ENCODE results near the gene FOXN1.
A peak's percentile ranks its signal among the peaks of the same experiment; 100 is the strongest.
"Not testable (repeated sequence)": the region's sequence is repeated elsewhere in the genome, so short reads cannot be mapped to it uniquely, and the experiment has no call there.

The FOXN1 gene

GRCh38 chr17:28549236-28550132 lies 43.3 kb downstream of the FOXN1 start:
- peak; percentile 33 for DNase-seq

- DNase-seq = no peak
Observed at GRCh38 chr17:28550858-28551257, 44.7 kb downstream of the FOXN1 start.

- peak; percentile 26 for DNase-seq
Observed at GRCh38 chr17:28551421-28552175, 45.5 kb downstream of the FOXN1 start.

DNA sequence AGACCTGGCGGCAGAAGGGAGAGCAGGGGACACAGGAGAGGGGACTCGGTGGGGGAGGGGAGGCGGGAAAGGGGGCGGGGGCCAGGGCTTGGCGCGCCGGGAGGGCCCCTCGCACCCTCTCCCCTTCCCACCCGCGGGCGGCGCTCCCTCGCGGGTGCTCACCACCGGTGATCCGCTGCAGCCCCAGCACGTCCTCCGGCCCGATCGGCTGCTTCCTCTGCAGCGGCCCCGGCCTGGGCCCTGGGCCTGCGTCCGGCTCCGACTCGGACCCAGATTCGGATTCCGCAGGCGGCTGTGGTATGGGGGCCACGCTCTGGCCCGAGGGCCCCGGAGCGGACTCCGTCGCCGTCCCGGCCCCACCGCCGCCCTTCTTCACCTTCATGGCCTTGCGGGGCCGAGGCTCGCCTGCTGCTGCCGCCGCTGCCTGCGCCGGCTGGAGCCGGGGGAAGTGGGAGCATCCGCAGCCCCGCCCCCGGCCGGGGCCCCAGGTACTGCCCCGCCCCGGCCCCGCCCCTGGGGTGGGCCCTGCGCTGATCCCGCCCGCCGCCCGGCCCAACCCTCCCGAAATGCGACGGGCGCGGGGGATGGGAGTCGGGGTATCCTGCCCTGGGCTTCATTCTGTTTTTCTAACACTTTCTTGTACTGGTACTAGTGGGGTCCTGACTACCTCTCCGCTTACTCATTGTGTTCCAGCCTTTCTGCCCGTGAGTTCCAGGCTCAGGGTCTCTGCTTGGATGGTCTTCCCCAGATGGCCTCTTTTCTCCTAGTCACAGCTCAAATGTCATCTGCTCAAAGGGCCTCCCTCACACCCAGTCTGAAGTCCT lies 46.2 kb downstream of the FOXN1 start, which contains the start of gene UNC119:
Gene UNC119, minus strand, starts transcription at position 449 of the 824 bp plus-strand sequence. Its CDS starts 67 bp downstream, at position 382.
- peak; percentile 91 for DNase-seq

DNA sequence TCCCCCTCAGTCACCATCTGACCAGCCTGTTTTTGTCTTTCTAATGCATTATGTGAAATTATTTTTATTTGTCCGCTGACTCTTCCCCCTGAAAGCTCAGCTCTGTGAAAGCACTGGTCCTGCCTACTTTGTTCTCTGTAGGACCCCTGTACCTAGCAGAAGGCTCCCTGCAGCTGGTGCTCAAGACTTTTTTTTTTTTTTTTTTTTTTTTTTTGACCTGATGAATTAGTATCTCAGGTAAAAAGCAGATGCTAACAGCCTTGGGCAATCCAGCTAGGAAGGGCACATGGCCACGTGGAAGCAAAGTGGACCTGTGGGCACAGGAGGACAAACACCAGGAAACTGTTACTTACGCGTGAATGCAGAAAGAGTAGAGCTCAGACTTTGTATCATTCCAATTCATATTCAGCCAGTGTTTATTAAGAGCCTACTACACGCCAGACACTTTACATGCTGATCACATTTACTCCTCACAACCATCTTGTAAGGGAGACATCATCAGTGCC lies 46.9 kb downstream of the FOXN1 start:
- DNase-seq = no peak

- peak; percentile 41 for DNase-seq
Observed at GRCh38 chr17:28554565-28554964, 48.4 kb downstream of the FOXN1 start.

DNA sequence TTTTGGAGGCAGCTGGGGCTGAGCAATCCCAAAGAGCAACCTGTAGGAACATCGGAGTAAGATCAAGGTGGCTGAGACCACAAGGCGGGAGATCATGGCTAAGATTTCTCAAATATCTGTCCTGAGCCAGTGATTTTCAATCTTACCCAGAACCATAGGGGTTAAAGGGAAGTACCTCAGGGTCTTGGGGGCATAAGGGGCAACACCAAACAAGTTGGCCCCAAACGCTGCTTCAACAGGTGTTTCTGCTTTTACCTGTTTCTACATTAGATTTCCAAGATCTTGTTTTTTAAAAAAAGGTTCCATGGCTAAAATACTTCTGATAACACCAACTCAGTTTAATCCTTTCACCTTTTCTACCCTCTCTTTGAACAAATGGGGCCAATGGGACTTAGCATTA lies 48.9 kb downstream of the FOXN1 start:
- no peak for DNase-seq

GRCh38 chr17:28563475-28563874 lies 57.3 kb downstream of the FOXN1 start:
- DNase-seq = no peak

GRCh38 chr17:28567604-28568003 lies 61.5 kb downstream of the FOXN1 start:
- DNase-seq = peak; percentile 70

GRCh38 chr17:28569446-28569845 lies 63.3 kb downstream of the FOXN1 start:
- DNase-seq = no peak

DNA sequence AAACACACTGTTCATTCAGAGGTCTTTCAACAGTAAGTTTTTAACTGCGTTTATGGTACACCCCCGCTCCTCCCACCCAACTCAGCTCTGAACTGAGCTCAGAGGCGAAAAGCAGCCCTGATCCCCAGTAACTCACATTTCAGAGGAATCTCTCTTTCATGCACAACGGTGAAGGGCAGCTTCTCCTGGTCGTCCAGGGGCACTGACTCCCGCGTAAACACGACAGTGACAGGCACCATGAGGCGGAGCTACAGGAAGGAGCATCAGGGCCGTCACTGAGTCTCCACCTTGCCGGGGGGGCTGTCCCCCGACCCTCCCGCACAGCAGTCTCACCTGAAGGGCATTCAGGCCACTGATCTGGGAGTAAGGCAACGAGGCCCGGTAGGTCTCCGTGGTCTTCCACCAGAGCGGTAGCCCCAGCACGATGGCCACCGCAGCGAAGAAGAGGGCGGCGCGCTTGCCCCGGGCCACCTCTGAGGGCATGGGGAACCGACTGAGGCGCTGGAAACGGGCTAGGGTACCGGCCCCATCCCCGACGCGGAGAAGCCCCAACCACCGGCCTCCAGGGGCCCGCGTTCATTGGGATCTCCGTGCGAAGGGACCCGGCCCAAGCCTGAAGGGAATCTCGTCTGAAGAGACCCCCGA lies 64.7 kb downstream of the FOXN1 start:
- peak; percentile 73 for DNase-seq

GRCh38 chr17:28571361-28572122 lies 65.4 kb downstream of the FOXN1 start, which contains the start of gene PIGS:
Gene PIGS (minus strand): TSS chr17:28571524. CDS start chr17:28571496, 28 bp downstream.
- DNase-seq = peak; percentile 98

- DNase-seq = peak; percentile 40
Observed at GRCh38 chr17:28572259-28573039, 66.3 kb downstream of the FOXN1 start.

- no peak for DNase-seq
Observed at GRCh38 chr17:28573040-28573380, 66.9 kb downstream of the FOXN1 start.

GRCh38 chr17:28573521-28573920 lies 67.4 kb downstream of the FOXN1 start:
- no peak for DNase-seq

- DNase-seq = no peak
Observed at GRCh38 chr17:28573966-28574480, 67.9 kb downstream of the FOXN1 start.

DNA sequence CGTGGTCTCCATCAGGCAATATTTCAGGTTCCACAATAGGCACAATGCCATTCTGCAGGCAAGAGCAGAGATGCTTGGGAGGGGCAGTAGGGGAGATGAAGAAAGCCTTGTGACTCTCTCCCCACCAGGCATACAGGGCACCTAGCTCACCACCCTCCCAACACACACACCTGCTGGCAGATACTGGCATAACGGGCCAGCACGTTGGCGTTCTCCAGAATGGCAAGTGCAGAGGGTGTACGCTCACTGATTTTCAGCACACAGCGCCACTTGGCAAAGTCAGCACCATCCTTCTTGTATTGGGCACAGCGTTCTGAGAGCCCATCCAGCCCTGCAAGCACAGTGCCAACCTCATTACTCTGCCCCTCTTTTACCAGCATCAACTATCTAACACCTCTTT lies 68.4 kb downstream of the FOXN1 start:
- no peak for DNase-seq

- DNase-seq = peak; percentile 67
Observed at GRCh38 chr17:28575126-28575795, 69.1 kb downstream of the FOXN1 start.

DNA sequence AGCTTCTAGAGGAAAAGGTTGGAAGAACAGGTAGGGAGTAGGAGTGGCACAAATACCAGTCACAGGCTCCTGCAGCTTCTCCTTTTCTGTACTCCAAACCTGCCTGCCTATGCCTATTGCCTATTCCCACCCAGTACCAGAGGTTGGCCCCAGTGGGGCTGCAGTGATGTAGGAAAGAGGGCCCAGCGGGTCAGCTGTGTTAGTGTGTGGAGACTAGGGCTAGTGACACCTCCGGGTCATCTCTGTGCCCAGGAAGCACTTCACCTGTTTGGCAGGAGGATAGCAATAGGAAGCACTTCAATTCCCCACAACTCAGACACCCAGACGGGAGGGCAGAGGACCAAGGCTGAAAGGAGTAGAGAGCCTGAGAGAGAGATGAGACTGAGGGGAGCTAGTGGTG lies 69.9 kb downstream of the FOXN1 start:
- DNase-seq = not testable (repeated sequence)
